ENCODE results near the gene BCL11B. TPM values are rescaled to one million over a fixed set of nuclear protein-coding genes. Genes with fewer than 3 reads are reported as not detected.

The BCL11B gene
- total RNA-seq, 1 experiment from 2014 or later, result not detected

DNA sequence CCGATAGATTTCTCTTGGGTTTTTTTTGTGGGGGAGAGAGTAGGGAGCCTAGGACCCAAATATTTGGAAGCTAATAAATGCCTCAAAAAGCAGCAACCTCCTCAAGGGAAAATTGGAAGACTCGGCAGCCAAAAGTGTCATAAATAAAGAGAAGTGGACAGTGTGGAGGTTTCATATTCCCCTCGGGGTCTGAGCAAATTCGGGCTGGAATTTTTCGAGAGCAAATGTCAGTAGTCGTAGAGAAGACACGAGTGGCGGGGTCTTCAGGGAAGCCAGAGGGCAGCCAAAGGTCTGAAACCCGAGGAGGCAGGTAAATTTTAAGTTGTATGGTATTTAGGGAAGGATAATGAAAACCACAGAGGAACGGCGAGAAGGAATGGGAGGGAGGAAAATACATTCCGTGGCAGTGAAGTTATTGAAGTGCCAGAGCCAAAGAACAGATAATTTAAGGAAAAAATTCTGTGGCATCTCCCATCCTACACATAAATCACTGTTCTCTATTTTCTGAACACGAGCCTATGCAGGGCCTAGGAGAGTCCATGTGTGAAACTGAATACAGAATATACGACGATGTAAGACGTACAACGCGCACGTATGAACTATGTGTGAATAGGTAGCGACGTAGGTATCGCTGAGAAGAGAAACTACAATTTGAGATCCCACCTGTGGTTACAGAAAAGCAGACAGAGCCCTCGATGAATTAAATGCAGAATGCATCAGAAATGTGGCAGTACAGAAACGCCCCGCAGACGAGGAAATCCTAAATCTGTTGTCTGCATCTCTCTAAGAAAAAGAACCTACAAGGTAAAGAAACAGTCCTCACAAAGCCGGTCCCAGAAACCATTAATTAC lies 12.9 kb downstream of the BCL11B start:
- in situ Hi-C loops (cut with HindIII; ENCODE audit: low sequenced_read_pairs), result no loop called here

GRCh38 chr14:99258341-99258861 lies 13.6 kb downstream of the BCL11B start:
- in situ Hi-C loops (cut with HindIII; ENCODE audit: low sequenced_read_pairs), result no loop called here
- DNase-seq (ENCODE audit: low spot score), result no peak

More for the DNA sequence above, 12.9 kb downstream of the BCL11B start:
- DNase-seq (ENCODE audit: low spot score), result no peak

GRCh38 chr14:99257673-99258221 lies 14.2 kb downstream of the BCL11B start:
- in situ Hi-C loops (cut with HindIII; ENCODE audit: low sequenced_read_pairs), result no loop called here
- no peak for DNase-seq (ENCODE audit: low spot score)

GRCh38 chr14:99257122-99257672 lies 14.8 kb downstream of the BCL11B start:
- no peak for DNase-seq (ENCODE audit: low spot score)
- in situ Hi-C loops (cut with HindIII; ENCODE audit: low sequenced_read_pairs), result no loop called here

GRCh38 chr14:99256483-99256874 lies 15.5 kb downstream of the BCL11B start:
- DNase-seq (ENCODE audit: low spot score), result no peak

DNA sequence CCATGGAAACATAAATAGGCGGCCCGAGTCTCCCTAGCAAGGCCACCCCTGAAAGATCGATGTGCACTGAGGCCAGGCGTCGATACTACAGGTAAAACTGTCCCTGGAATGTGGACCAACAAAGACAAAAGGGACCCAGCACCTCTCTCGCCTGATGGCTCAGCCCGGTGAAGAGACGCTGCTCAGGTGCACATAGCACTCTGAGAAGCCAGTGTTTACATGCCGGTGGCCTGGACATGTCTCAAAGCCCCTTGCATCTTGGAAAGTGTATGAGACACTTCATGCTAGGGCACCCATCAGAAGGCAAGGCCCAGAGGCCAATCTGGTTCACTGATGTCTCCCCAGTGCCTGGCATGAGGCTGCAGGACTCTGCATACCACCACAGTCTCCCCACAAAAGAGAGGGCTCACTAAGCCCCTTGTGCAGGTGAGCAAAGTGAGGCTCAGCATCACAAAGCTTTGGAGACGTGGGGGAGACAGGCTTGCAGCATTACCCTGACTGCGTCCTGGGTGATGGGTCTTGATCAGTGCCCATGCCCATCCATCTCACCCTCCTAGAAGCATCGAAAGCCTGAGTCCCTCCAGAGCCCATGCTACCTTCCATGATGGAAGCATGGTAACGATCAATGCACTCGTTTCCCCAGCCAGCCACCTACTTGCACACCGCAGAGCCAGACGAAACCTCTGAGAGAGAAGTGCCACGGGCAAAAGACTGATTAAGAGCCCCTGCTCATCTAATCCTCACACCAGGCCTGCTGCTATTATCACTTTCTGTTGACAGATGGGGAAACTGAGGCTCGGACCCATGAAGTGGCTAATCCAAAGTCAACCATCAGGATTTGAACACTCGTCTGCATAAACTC lies 16.1 kb downstream of the BCL11B start:
- in situ Hi-C loops (cut with HindIII; ENCODE audit: low sequenced_read_pairs), result no loop called here
- no peak for DNase-seq (ENCODE audit: low spot score)

More at GRCh38 chr14:99256483-99256874, 15.5 kb downstream of the BCL11B start:
- in situ Hi-C loops (cut with HindIII; ENCODE audit: low sequenced_read_pairs), result no loop called here

- DNase-seq (ENCODE audit: low spot score), result no peak
- in situ Hi-C loops (cut with HindIII; ENCODE audit: low sequenced_read_pairs), result no loop called here
Measured at GRCh38 chr14:99254328-99255009, 17.5 kb downstream of the BCL11B start.

GRCh38 chr14:99253890-99254289 lies 18.1 kb downstream of the BCL11B start:
- DNase-seq (ENCODE audit: low spot score), result no peak
- in situ Hi-C loops (cut with HindIII; ENCODE audit: low sequenced_read_pairs), result no loop called here

DNA sequence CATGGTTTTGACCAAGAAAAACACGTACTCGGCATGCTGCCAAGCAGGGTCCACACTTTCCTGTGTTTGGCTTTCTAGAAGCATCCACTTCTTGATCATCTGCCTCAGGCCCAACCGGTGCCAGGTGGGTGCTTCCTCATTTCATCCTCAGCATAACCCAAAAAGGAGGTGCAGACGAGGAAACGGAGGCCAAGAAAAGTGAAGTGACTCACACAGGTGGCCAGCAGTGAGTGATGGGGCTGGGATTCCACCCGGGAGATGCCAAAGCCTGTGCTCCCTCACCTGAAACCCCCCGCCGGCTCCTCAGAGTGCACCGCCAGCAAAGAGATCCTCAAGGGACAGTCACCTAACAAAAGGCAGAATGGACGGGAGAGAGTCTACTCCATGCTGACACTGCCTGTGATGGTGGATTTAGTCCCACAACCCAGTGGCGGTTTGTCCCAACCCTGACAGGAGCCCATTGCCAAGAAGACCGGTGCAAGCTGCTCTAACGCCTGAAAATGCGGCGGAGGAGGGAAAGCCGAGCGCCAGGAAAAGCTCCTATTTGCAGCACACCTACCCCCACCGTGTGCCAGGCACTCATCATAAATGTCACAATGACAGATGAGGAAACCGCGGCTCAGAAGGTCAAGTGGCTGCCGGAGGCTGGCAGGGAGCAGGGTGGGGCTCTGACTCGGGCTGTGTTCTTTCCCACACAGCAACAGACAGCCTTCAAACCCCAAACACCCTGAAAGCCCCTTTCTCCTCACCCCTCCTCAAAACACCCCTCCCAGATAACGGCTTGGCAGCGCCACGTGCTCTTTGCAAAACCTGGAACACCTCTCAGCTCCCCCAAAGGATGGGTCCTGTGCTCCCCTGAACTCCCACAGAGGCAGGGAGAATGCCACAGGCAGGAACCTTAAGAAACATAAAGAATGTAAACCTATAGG lies 18.8 kb downstream of the BCL11B start:
- no peak for DNase-seq (ENCODE audit: low spot score)
- in situ Hi-C loops (cut with HindIII; ENCODE audit: low sequenced_read_pairs), result no loop called here

DNA sequence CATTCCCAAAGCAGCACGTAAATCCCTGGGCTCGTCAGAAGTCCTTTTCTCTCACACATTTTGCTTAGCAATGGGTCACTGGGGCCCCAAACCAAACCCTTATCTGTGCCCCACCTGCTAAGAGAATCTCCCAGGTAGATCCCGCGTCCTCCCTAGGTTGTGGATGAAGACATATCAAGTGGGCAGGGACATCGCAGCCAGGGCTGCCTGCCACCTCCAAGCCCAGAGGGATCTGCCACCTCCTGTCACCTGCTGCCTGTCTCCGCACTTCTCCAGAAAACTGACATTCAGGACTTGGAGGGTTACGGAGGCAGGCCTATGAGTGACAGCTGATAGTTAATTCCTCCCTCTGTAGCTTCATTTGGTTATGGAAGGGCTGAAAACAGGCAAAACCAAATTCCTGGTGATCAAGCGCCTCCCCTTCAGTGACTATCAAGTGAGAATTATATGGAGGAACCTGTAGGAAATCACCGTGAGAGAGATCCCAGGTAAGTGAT lies 19.5 kb downstream of the BCL11B start:
- DNase-seq (ENCODE audit: low spot score), result no peak
- in situ Hi-C loops (cut with HindIII; ENCODE audit: low sequenced_read_pairs), result no loop called here

DNA sequence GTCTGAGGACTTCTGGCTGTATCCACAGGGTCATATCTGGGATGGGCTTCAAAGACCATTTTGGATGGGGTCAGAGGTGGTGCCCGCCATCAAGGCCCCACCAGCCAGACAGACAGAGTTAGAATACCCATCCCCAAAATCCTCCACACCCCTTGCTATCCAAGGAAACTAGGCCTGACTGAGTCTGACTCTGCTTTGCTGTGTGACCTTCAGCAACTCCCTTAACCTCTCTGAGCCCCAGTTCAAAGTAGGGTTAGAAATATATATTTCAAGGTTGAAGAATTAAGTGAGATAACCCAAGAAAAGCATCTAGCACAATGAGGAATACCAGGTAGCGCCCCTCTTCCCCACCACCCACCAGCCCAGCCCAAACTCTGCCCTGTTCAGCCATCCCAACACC lies 20.3 kb downstream of the BCL11B start:
- in situ Hi-C loops (cut with HindIII; ENCODE audit: low sequenced_read_pairs), result no loop called here

DNA sequence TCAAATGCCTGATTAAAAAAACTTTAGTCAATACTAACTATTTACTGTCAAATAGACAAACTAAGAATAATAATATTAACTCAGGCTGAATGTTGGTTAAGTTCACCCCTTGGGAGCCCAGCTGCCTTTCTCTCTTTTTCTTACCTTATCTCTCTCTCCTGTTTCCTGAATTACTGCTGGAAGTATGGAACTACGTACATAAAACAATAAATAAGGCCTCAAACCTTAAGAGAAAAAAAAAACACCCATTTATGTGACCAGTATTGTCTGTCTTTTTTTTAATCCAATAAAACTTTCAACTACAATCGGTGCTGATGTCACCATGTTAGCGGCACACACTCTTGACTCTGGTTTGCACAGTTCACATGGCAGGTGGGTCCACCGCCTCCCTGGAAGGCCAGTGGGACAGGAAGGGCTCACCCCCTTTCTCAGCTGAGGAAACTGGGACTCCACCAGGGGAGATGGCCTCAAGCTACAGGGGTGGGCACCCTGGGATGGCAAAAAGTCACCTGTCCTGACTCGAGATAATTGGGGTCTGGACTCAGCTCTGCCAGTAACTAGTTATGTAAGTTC lies 21.3 kb downstream of the BCL11B start:
- in situ Hi-C loops (cut with HindIII; ENCODE audit: low sequenced_read_pairs), result no loop called here
- no peak for DNase-seq (ENCODE audit: low spot score)

More for the DNA sequence above, 20.3 kb downstream of the BCL11B start:
- DNase-seq (ENCODE audit: low spot score), result no peak

DNA sequence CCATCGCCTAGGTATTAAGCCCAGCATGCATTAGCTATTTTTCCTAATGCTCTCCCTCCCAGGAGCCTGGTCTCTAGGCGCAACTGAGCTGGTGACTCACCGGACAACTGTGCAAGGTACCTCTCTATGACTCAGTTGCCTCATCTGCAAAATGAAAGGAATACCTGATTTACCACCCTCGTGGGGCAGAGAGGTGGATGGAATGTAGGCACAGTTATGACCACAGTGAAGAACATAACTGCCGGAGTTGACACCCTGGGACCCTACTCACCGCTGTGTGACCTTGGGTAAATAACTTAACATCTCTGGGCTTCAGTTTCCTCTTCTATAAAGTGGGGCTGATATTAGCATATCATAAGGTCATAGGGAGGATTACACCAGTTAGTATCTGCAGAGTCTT lies 22.6 kb downstream of the BCL11B start:
- no peak for DNase-seq (ENCODE audit: low spot score)
- in situ Hi-C loops (cut with HindIII; ENCODE audit: low sequenced_read_pairs), result no loop called here

GRCh38 chr14:99248761-99249171 lies 23.2 kb downstream of the BCL11B start:
- no peak for DNase-seq (ENCODE audit: low spot score)
- in situ Hi-C loops (cut with HindIII; ENCODE audit: low sequenced_read_pairs), result no loop called here

- in situ Hi-C loops (cut with HindIII; ENCODE audit: low sequenced_read_pairs), result no loop called here
- no peak for DNase-seq (ENCODE audit: low spot score)
Measured at GRCh38 chr14:99247772-99248171, 24.2 kb downstream of the BCL11B start.

DNA sequence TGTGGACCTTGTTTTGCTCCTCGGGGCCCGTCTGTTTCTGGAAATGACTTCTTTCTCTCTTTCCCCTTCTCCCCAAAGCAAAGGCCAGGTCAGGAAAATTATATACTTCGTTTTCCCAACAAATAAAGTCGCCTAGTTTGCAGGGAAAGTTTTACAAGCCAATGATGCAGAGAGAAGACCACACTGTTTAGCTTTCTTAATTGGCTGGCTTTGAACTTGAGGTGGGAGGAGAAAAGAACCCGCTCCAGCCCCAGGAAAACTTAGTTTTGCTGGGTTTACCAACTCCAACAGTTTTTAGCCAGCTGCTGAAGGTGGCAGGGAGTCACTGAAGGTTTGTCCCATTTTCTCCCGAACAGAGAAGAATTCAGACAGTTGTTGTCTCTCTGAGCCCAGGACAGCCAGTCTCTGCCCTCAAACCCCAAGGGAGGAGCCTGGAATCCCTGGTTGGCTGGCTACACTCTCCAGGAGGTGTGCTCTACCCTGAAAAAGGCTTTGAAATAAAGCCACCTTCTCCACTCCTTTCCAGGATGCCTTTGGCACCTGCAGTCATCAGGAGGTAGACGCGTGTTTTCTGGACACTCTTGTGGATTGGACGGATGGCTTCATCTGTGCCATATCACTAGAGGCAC lies 24.8 kb downstream of the BCL11B start:
- no peak for DNase-seq (ENCODE audit: low spot score)
- in situ Hi-C loops (cut with HindIII; ENCODE audit: low sequenced_read_pairs), result no loop called here

- no peak for DNase-seq (ENCODE audit: low spot score)
- in situ Hi-C loops (cut with HindIII; ENCODE audit: low sequenced_read_pairs), result no loop called here
Measured at GRCh38 chr14:99246536-99247097, 25.4 kb downstream of the BCL11B start.
